Measurements from ENCODE around the gene NPBWR2.
"Not testable (repeated sequence)": the region's sequence is repeated elsewhere in the genome, so short reads cannot be mapped to it uniquely, and the experiment has no call there.

NPBWR2 gene

GRCh38 chr20:64103871-64104666 lies 3.3 kb downstream of the NPBWR2 start:
- no peak for DNase-seq (ENCODE audit: low spot score)

- no peak for DNase-seq (ENCODE audit: low spot score)
Measured at GRCh38 chr20:64102647-64103354, 4.6 kb downstream of the NPBWR2 start.

- DNase-seq (ENCODE audit: low spot score): peak; percentile 33
Measured at GRCh38 chr20:64101731-64102621, 5.4 kb downstream of the NPBWR2 start.

GRCh38 chr20:64100946-64101688 lies 6.2 kb downstream of the NPBWR2 start:
- DNase-seq (ENCODE audit: low spot score): no peak

DNA sequence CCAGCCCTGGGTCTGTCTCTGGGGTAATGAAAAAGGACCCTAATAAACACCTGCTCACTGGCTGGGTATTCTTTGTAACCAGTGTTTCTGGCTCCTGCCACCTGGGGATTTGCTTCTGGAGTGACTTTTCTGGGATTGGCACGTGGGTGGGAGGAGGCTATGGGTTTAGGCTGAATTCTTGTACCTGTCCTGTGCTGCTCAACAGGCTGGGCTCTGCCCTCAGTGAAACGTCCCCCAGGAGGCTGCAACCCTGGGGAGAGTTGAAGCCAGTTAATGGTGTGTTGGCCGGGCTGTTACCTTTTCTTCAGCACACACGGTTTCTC lies 6.8 kb downstream of the NPBWR2 start:
- no peak for DNase-seq (ENCODE audit: low spot score)

DNA sequence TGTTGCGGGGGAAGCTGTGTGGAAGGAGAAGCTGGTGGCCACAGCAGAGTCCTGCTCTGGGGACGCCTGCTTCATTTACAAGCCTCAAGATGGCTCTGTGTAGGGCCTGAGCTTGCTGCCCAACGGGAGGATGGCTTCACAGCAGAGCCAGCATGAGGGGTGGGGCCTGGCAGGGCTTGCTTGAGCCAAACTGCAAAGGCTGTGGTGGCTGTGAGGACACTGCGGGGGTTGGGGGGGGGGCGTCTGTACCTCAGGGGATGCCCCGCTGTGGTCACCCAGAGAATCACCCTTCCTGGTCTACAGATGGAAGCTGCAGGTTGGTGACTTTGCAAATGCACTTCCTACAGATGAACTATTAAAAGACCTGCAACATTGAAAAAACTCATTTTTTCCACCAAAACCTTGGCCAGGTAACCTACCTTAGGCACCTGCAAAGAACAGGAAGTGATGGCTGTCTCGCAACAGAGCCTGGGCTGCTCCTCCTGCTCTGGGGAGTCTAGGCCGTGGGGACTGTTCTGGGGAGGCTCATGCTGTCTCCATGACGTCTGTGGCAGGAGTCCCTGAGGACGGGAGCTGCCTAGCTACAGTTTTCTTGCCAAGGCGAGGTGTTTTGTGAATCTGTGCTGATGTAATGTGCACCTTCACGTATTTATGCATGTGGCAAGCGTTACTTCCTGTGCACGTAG lies 7.3 kb downstream of the NPBWR2 start:
- no peak for DNase-seq (ENCODE audit: low spot score)

DNA sequence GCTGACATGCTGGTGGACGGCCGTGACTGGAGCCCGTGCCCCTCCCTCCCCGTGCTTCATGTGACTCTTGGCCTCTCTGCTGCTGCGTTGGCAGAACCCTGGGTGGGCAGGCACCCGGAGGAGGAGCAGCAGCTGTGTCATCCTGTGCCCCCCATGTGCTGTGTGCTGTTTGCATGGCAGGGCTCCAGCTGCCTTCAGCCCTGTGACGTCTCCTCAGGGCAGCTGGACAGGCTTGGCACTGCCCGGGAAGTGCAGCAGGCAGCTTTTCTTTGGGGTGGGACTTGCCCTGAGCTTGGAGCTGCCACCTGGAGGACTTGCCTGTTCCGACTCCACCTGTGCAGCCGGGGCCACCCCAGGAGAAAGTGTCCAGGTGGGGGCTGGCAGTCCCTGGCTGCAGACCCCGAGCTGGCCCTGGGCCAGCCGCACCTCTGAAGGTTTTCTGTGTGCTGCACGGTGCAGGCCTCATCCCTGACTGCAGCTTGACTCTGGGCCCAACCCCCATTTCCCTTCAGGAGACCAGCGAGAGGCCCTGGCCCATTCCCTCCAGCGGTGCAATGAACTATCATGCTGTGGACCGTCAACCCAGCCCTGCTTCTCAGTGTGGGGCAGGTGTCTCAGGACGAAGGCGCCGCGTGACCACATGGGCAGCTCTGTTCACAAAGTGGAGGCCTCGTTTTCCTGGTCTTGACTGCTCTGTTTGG lies 8.1 kb downstream of the NPBWR2 start:
- DNase-seq (ENCODE audit: low spot score): no peak

- DNase-seq (ENCODE audit: low spot score): no peak
Measured at GRCh38 chr20:64098471-64099013, 8.8 kb downstream of the NPBWR2 start.

DNA sequence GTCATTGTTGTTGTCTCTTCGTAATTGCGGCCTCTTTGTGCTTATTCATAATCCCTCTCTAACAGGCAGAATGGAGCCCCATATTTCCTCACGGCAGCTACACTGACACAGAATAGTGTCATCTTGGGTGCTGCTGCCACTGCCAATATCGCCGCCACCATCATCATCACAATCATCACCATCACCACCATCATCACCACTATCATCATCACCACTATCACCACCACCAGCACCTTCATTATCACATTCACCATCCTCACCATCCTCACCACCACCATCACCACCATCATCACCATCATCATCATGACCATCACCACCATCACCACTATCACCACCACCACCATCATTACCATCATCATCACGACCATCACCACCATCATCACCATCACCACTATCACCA lies 10.8 kb downstream of the NPBWR2 start:
- no peak for DNase-seq (ENCODE audit: low spot score)

- no peak for DNase-seq (ENCODE audit: low spot score)
Measured at GRCh38 chr20:64095927-64096326, 11.4 kb downstream of the NPBWR2 start.

DNA sequence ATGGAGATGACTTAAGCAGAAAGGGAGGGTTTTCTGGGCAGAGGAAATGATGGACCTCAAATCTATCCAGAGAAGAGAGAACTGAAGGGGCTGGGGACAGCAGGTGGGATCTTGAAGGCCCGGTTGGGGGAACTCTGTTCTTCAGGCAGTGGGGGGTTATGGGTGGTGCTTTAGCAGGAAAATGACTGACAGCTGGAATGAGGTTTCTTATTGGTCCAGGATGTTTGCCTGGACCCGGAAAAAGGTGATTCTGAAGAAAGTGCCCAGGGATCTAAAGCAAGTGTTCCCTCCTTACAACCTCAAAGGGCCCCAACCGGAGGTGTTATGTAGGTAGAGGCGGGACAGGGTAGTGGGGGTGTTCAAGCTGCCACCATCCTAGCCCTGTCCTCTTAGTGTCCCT lies 11.9 kb downstream of the NPBWR2 start:
- DNase-seq (ENCODE audit: low spot score): no peak

DNA sequence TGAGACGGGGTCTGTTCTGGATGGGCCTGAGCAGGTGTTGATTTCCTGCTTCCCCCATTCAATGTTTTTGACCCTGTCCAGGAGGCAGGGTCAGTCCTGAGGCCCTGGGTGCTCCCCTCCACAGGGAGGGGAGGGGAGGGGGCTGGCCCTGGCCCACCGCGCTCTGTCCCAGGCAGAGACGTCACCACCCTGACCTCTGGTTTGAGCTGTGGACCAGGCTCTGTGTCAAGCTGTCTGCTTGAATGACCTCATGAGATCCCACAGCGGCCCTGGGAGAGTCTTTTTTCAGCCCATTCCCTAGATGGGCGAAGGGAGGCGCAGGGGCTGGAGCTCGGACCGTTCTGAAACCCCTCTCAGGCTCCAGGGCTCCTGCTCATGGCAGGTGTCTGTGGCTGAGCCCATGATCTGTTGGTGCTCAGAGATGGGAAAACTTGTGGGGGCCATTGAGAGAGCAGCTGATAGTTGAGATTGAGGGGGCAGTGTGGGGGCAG lies 14.3 kb downstream of the NPBWR2 start:
- DNase-seq (ENCODE audit: low spot score): no peak

- DNase-seq (ENCODE audit: low spot score): no peak
Measured at GRCh38 chr20:64092258-64093012, 14.9 kb downstream of the NPBWR2 start.

DNA sequence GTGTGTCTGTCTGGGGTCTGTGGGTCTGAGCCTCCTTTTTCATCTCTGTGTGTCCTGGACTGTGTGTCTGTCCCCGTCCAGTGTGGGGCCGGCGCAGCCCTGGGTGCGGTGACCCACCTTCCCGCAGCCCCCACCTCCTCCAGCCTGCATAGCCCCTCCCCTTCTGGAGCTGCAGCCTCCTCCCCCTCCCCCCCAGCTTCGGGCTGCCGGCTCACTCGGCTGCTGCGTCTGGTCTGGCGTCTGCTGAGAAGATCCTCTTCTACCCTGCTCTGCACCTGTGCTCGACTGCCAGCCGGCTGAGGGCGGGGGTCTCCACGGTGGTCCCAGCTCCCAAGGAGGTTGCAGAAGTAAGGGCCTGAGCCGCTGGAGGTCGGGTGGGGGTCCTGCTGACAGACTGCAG lies 15.6 kb downstream of the NPBWR2 start:
- no peak for DNase-seq (ENCODE audit: low spot score)

DNA sequence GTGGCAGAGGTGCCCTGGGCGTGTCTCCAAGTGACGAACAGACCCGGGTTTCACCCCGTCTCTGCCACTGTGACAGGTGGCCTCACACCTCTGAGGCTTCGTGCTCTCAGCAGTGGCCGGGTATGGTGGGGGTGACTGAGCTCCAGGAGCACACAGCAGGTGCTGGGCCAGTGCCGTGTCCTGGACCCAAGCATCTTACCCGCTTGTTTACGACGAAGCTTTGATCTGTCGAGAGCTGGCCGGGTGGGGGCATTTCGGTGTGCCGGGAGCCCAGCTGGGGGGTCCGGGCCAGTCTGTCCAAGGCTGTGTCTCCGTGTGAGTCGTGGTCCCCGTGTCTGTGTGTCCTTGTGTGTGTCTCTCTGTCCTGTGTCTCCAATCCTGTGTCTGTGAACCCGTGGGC lies 16.0 kb downstream of the NPBWR2 start:
- no peak for DNase-seq (ENCODE audit: low spot score)

DNA sequence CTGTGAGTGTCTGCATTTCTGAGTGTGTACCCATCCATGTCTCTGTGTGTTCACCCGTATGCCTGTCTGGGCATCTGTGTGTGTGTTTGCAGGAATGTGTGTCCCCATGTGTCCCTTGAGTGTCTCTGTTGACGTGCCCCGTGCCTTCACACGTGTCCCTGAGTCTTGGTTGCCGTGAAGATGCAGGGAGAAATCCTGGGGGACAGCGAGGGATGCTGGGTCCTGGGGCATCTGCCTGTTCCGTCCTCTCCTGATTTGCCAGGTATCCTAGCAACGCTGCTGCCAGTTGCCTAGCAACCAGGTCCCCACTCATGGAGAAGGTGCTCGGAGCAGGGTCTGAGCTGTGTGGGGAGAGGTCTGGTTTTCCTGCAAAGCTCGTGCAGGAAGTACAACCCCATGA lies 17.2 kb downstream of the NPBWR2 start:
- no peak for DNase-seq (ENCODE audit: low spot score)

GRCh38 chr20:64088586-64088985 lies 18.8 kb downstream of the NPBWR2 start:
- DNase-seq (ENCODE audit: low spot score): not testable (repeated sequence)

GRCh38 chr20:64087226-64087825 lies 20.0 kb downstream of the NPBWR2 start:
- not testable (repeated sequence) for DNase-seq (ENCODE audit: low spot score)

DNA sequence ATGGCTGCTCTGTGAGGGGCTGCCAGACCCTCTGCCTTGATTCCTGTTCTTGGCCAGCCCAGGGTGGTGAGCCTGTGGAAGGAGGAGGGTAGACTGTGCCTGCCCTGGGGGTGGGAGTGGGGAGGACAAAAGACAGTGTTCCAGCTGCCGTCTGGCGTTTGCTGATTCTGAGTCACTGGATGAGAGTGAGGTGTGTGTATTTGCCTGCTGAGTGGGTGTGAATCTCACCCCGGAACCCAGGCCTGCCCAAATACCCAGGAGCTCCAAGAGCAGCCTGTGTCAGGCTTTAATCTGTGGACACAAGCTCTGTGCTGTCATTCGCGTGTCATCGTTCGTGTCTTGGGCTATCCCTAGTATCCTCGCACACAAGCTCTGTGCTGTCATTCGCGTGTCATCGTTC lies 20.6 kb downstream of the NPBWR2 start:
- DNase-seq (ENCODE audit: low spot score): no peak
